Right lung (tissue), 5 donors: ENCODE results near the gene AKAP6. TPM values are rescaled to one million over a fixed set of nuclear protein-coding genes. Genes with fewer than 3 reads are reported as not detected.
"Not testable (repeated sequence)": the region's sequence is repeated elsewhere in the genome, so short reads cannot be mapped to it uniquely, and the experiment has no call there.

ENCODE experiments used
- DNase-seq, 2 donors: peaks; one replicate each; pipeline ENCODE4 v3.0.0-alpha.2; 2013
- polyA plus RNA-seq, 5 donors: library from polyadenylated mRNA; unstranded; fragments of 120-200 nt; gene quantifications; one replicate each; pipeline versions ENCODE4 v1.2.1 to v1.2.3, GENCODE V29; 2013; ENCODE audit warnings: inconsistent platforms in 1 of 5, low replicate concordance in 1 of 5; ENCODE audit not compliant: insufficient read length in 5 of 5, insufficient read depth in 1 of 5

Gene AKAP6
- polyA plus RNA-seq, 5 donors, result 3.3 to 6.4 (median 6.1) TPM

GRCh38 chr14:32756775-32757174 lies 427.7 kb downstream of the AKAP6 start:
- no peak for DNase-seq

- no peak for DNase-seq
Observed at GRCh38 chr14:32757568-32757967, 428.5 kb downstream of the AKAP6 start.

GRCh38 chr14:32761381-32761968 lies 432.4 kb downstream of the AKAP6 start:
- DNase-seq, result no peak

- DNase-seq, result peak; percentile 19 to 23
Observed at GRCh38 chr14:32762886-32763285, 433.8 kb downstream of the AKAP6 start.

GRCh38 chr14:32763673-32764072 lies 434.6 kb downstream of the AKAP6 start:
- DNase-seq, result no peak

GRCh38 chr14:32764131-32764530 lies 435.0 kb downstream of the AKAP6 start:
- DNase-seq, result no peak

GRCh38 chr14:32770422-32770821 lies 441.3 kb downstream of the AKAP6 start:
- DNase-seq, result no peak

GRCh38 chr14:32774214-32774613 lies 445.1 kb downstream of the AKAP6 start:
- DNase-seq, result no peak

- no peak for DNase-seq
Observed at GRCh38 chr14:32779840-32780239, 450.7 kb downstream of the AKAP6 start.

GRCh38 chr14:32784405-32784804 lies 455.3 kb downstream of the AKAP6 start:
- peak; percentile 40 to 42 for DNase-seq

GRCh38 chr14:32785585-32785984 lies 456.5 kb downstream of the AKAP6 start:
- no peak for DNase-seq

GRCh38 chr14:32786886-32787285 lies 457.8 kb downstream of the AKAP6 start:
- DNase-seq, result no peak

- DNase-seq, result not testable (repeated sequence)
Observed at GRCh38 chr14:32793033-32793432, 463.9 kb downstream of the AKAP6 start.

GRCh38 chr14:32800320-32800719 lies 471.2 kb downstream of the AKAP6 start:
- no peak for DNase-seq

GRCh38 chr14:32802295-32802694 lies 473.2 kb downstream of the AKAP6 start:
- DNase-seq, result no peak

GRCh38 chr14:32805979-32806378 lies 476.9 kb downstream of the AKAP6 start:
- DNase-seq, result no peak

GRCh38 chr14:32808644-32809043 lies 479.5 kb downstream of the AKAP6 start:
- DNase-seq, result peak; percentile 88 to 91

GRCh38 chr14:32809255-32809654 lies 480.2 kb downstream of the AKAP6 start:
- DNase-seq, result no peak

- DNase-seq, result no peak
Observed at GRCh38 chr14:32813401-32813800, 484.3 kb downstream of the AKAP6 start.

GRCh38 chr14:32814721-32815120 lies 485.6 kb downstream of the AKAP6 start:
- DNase-seq, result no peak

- DNase-seq, result no peak
Observed at GRCh38 chr14:32816588-32816987, 487.5 kb downstream of the AKAP6 start.

GRCh38 chr14:32817780-32818179 lies 488.7 kb downstream of the AKAP6 start:
- DNase-seq, result no peak

- DNase-seq, result no peak
Observed at GRCh38 chr14:32818581-32818980, 489.5 kb downstream of the AKAP6 start.

GRCh38 chr14:32820181-32820580 lies 491.1 kb downstream of the AKAP6 start:
- DNase-seq, result peak; percentile 23 to 33
